ENCODE measurements around the gene HSBP1. TPM values are rescaled to one million over a fixed set of nuclear protein-coding genes. Genes with fewer than 3 reads are reported as not detected.

The HSBP1 gene
- total RNA-seq, 2 donors from 2014 or later: 112 to 134 TPM

GRCh38 chr16:83839561-83839960 is 31.8 kb downstream of the HSBP1 start:
- DNase-seq: no peak
- Histone ChIP-seq H3K36me3 (no peaks in the 10 kb centered on the region), H3K27ac (no peak overlapping the region), H3K4me3 (no peak overlapping the region), H3K27me3 (no peaks in the 10 kb centered on the region), H3K9me3 (no peaks in the 10 kb centered on the region), H3K4me1 (no peaks in the 10 kb centered on the region), H3K9ac (ENCODE audit: low read depth in 2 of 2, low read length in 2 of 2) (no peak overlapping the region)
- intact Hi-C loops (cut with DNase I): no loop called here
- no peak for TF ChIP-seq CTCF (IDR thresholded peaks at IDR 0.05)

- Histone ChIP-seq H3K4me3 (no peak overlapping the region), H3K27ac (no peak overlapping the region), H3K9ac (ENCODE audit: low read depth in 2 of 2, low read length in 2 of 2) (no peak overlapping the region), H3K9me3 (no peaks in the 10 kb centered on the region), H3K36me3 (no peaks in the 10 kb centered on the region), H3K27me3 (no peaks in the 10 kb centered on the region), H3K4me1 (no peaks in the 10 kb centered on the region)
- TF ChIP-seq CTCF (IDR thresholded peaks at IDR 0.05): no peak
- intact Hi-C loops (cut with DNase I): no loop called here
- no peak for DNase-seq
Observed at GRCh38 chr16:83840060-83840617, 32.4 kb downstream of the HSBP1 start.

GRCh38 chr16:83842291-83842690 is 34.5 kb downstream of the HSBP1 start:
- no peak overlapping the region for H3K27ac ChIP-seq
- intact Hi-C loops (cut with DNase I): no loop called here
- H3K9me3 ChIP-seq: no peaks in the 10 kb centered on the region
- no peaks in the 10 kb centered on the region for H3K27me3 ChIP-seq
- H3K9ac ChIP-seq (ENCODE audit: low read depth in 2 of 2, low read length in 2 of 2): no peak overlapping the region
- H3K4me3 ChIP-seq: no peak overlapping the region
- H3K36me3 ChIP-seq: no peaks in the 10 kb centered on the region
- DNase-seq: no peak
- no peaks in the 10 kb centered on the region for H3K4me1 ChIP-seq
- no peak for TF ChIP-seq CTCF (IDR thresholded peaks at IDR 0.05)

GRCh38 chr16:83842756-83843507 is 35.2 kb downstream of the HSBP1 start:
- Histone ChIP-seq H3K9ac (ENCODE audit: low read depth in 2 of 2, low read length in 2 of 2) (no peak overlapping the region), H3K9me3 (no peaks in the 10 kb centered on the region), H3K36me3 (no peaks in the 10 kb centered on the region), H3K27ac (no peak overlapping the region), H3K4me1 (no peaks in the 10 kb centered on the region), H3K27me3 (no peaks in the 10 kb centered on the region), H3K4me3 (no peak overlapping the region)
- DNase-seq: no peak
- intact Hi-C loops (cut with DNase I): no loop called here
- no peak for TF ChIP-seq CTCF (IDR thresholded peaks at IDR 0.05)

GRCh38 chr16:83843657-83844056 is 35.9 kb downstream of the HSBP1 start:
- Histone ChIP-seq H3K4me1 (no peaks in the 10 kb centered on the region), H3K36me3 (no peaks in the 10 kb centered on the region), H3K27ac (no peak overlapping the region), H3K9ac (ENCODE audit: low read depth in 2 of 2, low read length in 2 of 2) (no peak overlapping the region), H3K27me3 (no peaks in the 10 kb centered on the region), H3K4me3 (no peak overlapping the region), H3K9me3 (no peaks in the 10 kb centered on the region)
- intact Hi-C loops (cut with DNase I): no loop called here
- no peak for DNase-seq
- TF ChIP-seq CTCF (IDR thresholded peaks at IDR 0.05): no peak
